K562 treated with DMSO at 1 percent for 48 hours (cell line): ENCODE data around the gene OR2B3. TPM values are rescaled to one million over a fixed set of nuclear protein-coding genes. Genes with fewer than 3 reads are reported as not detected.

ENCODE experiments used
- total RNA-seq: library from RNA; unstranded; fragments of 300-600 nt; gene quantifications from 2 replicates; pipeline ENCODE4 v1.2.3, GENCODE V29; 2022; ENCODE audit warnings: low replicate concordance; ENCODE audit errors: extremely low read depth

Gene OR2B3, protein sequence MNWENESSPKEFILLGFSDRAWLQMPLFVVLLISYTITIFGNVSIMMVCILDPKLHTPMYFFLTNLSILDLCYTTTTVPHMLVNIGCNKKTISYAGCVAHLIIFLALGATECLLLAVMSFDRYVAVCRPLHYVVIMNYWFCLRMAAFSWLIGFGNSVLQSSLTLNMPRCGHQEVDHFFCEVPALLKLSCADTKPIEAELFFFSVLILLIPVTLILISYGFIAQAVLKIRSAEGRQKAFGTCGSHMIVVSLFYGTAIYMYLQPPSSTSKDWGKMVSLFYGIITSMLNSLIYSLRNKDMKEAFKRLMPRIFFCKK
- not detected in 2 replicates for total RNA-seq

GRCh38 chr6:29087213-29087612 lies at the start of gene OR2B3:
Gene OR2B3 (minus strand): TSS chr6:29087313. CDS start chr6:29087248, 65 bp downstream.

DNA sequence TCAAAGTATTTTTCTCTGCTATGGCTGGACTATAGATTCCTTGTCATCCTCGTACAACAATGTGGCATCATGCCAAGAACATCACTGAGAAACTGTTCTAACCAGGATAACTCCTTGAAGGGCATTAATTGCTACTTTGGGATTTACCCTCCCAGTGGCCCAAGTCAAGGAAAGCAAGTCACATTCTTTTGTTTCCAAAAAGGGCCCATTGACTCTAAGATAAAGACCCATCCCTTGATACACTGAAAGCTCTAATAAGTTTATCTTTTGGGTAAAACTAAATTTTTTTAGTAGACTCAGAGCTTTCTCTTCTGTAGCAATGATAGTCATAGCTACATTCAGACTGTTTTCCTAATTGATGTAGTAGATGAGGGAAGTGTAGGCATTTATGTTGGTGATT lies 20.6 kb upstream of the OR2B3 start, which contains the start of gene OR2J3:
TSS of gene OR2J3 (plus strand) at position 301 of the 400 bp plus-strand sequence. CDS start 3,833 bp downstream, outside the sequence.

GRCh38 chr6:29099190-29099589 lies 12.1 kb upstream of the OR2B3 start, which contains the start of gene OR2J1:
Gene OR2J1 (plus strand): TSS chr6:29099490. CDS start chr6:29100943, 1,453 bp downstream.

DNA sequence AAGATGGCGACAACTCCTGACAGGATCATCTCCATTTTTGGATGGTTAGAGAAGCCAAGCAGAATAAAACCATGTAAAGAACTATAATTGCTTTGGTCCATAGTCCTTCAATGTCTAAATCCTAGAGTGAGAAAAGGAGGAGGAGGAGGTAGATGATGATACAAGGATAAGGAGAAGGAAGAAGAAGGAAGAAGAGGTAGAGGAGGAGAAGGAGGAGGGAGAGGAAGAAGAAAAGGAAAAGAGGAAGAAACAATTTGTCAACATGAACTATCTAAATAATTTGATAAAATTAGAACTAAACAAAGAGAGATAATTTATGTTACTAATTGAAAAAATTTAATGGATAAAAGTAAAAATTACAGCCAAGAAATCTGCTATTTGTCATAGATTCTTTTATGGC lies 42.0 kb downstream of the OR2B3 start, which contains the start of gene OR2W1:
TSS of gene OR2W1 (minus strand) at position 101 of the 400 bp plus-strand sequence. CDS start at position 101, 0 bp downstream.

Other genes with a start within 250 kb of the OR2B3 start
- 332 TPM in 1 of 2 replicates, not detected in the other for gene TRIM27, start 163.3 kb downstream of the OR2B3 start, total RNA-seq
- gene ZNF311, start 82.0 kb downstream of the OR2B3 start, total RNA-seq: not detected in 2 replicates
- gene OR2W1, start 42.1 kb downstream of the OR2B3 start, total RNA-seq: not detected in 2 replicates
- gene OR2J1, start 12.2 kb upstream of the OR2B3 start, total RNA-seq: not detected in 2 replicates
- gene OR2J3, start 20.7 kb upstream of the OR2B3 start, total RNA-seq: not detected in 2 replicates
- gene OR2J2, start 83.6 kb upstream of the OR2B3 start, total RNA-seq: not detected in 2 replicates
- gene OR14J1, start 214.4 kb upstream of the OR2B3 start, total RNA-seq: not detected in 2 replicates